K562 (cell line): ENCODE results near the gene ATP9A. TPM values are rescaled to one million over a fixed set of nuclear protein-coding genes. Genes with fewer than 3 reads are reported as not detected.

Experiments used
- ATAC-seq: fragments of 200-7000 bp; cut with Tn5 transposase; 3 replicates; pipeline ENCODE4 v1.9.1; 2020; ENCODE audit warnings: moderate library complexity
- BruUV-seq: library from RNA; stranded (reverse); fragments of 400-500 nt; replicated peaks from 2 replicates; lab custom pipeline; 2021; lab: Mats Ljungman, UMichigan
- CTCF ChIA-PET: fragments of 300-600 bp; formaldehyde crosslinking; extraction: SDS; loops from one replicate; lab custom pipeline; 2021; ENCODE audit warnings: low intra/inter-chr PET ratio; lab: Yijun Ruan, JAX
- POLR2A ChIA-PET: fragments of 300-600, 350-650 bp; sonication (Branson Sonifier 250); formaldehyde crosslinking; extraction: SDS; loops from one replicate; lab custom pipeline; 2021; ENCODE audit warnings: antibody characterized with exemption, inconsistent platforms; lab: Yijun Ruan, JAX
- DNase-seq, 4 experiments: peaks; one replicate each; pipeline versions ENCODE4 v3.0.0 to v3.0.0-alpha.2; 2011 to 2018; ENCODE audit warnings: low spot score in 3 of 4, mixed read lengths in 3 of 4; ENCODE audit errors: extremely low read depth in 1 of 4
- FAIRE-seq: peaks from 2 replicates; lab custom pipeline; 2011; peaks lifted over from hg19 to GRCh38; lab: Jason Lieb, UNC
- H2AFZ ChIP-seq: 2 replicates; pipeline ENCODE4 v1.6.0; 2011; ENCODE audit warnings: low read depth, low read length, control low read depth, inconsistent platforms
- H3K27ac ChIP-seq: fragments of 200-600 bp; 3 replicates; pipeline ENCODE4 v1.8.0; 2011; ENCODE audit warnings: low read depth, mild to moderate bottlenecking, control low read depth, inconsistent platforms, low read length, moderate library complexity, mixed read lengths; ENCODE audit errors: extremely low read depth
- H3K27me3 ChIP-seq, 2 experiments: fragments of 300-600 bp in 1 of 2; 2 replicates in 1 of 2; 3 replicates in 1 of 2; pipeline versions ENCODE4 v1.6.0 to v1.8.0; 2011; ENCODE audit warnings: inconsistent platforms in 2 of 2, low read length in 2 of 2, mild to moderate bottlenecking in 1 of 2, mixed read lengths in 1 of 2, moderate library complexity in 1 of 2; ENCODE audit not compliant: control insufficient read depth in 2 of 2, insufficient read depth in 2 of 2
- H3K36me3 ChIP-seq: fragments of 300-600 bp; 3 replicates; pipeline ENCODE4 v1.8.0; 2011; ENCODE audit warnings: mild to moderate bottlenecking, low read length, inconsistent platforms; ENCODE audit not compliant: control insufficient read depth, insufficient read depth
- H3K4me1 ChIP-seq, 2 experiments: fragments of 200-600 bp in 1 of 2; replicated peaks in 1 of 2; 2 replicates in 1 of 2; 3 replicates in 1 of 2; pipeline versions ENCODE4 v1.5.1 to v1.8.0; 2011; ENCODE audit warnings: inconsistent platforms in 2 of 2, low read length in 2 of 2, mild to moderate bottlenecking in 1 of 2, mixed read lengths in 1 of 2, moderate library complexity in 1 of 2; ENCODE audit not compliant: control insufficient read depth in 2 of 2, insufficient read depth in 2 of 2
- H3K4me2 ChIP-seq: 2 replicates; pipeline ENCODE4 v1.6.1; 2011; ENCODE audit warnings: low read length, control low read depth, inconsistent platforms, mixed read lengths; ENCODE audit not compliant: insufficient read depth
- H3K4me3 ChIP-seq: fragments of 200-600 bp; sonication (generic), shearing (Covaris generic); 2 replicates; pipeline ENCODE4 v1.5.1; 2016; ENCODE audit warnings: control low read depth, inconsistent platforms
- H3K79me2 ChIP-seq: fragments of 200-600 bp; 3 replicates; pipeline ENCODE4 v1.8.0; 2011; ENCODE audit warnings: low read length, inconsistent platforms; ENCODE audit not compliant: control insufficient read depth, insufficient read depth
- H3K9ac ChIP-seq, 2 experiments: 2 replicates each; pipeline versions ENCODE4 v1.6.0 to v1.6.1; 2011; ENCODE audit warnings: low read depth in 2 of 2, low read length in 2 of 2, control low read depth in 1 of 2, inconsistent platforms in 1 of 2, mild to moderate bottlenecking in 1 of 2, mixed read lengths in 1 of 2; ENCODE audit not compliant: insufficient read depth in 1 of 2
- H3K9me1 ChIP-seq: one replicate; pipeline ENCODE4 v1.6.0; 2011; ENCODE audit warnings: inconsistent platforms, mild to moderate bottlenecking, low read length, moderate library complexity; ENCODE audit not compliant: control insufficient read depth, insufficient read depth
- H3K9me3 ChIP-seq: replicated peaks from 2 replicates; pipeline ENCODE4 v1.5.1; 2011; ENCODE audit warnings: low read depth, low read length, inconsistent platforms; ENCODE audit not compliant: control insufficient read depth, insufficient read depth
- H4K20me1 ChIP-seq: replicated peaks from 2 replicates; pipeline ENCODE4 v1.6.1; 2011; ENCODE audit warnings: low read length, inconsistent platforms, mixed read lengths; ENCODE audit not compliant: control insufficient read depth, insufficient read depth
- FOXA3 ChIP-seq, 2 experiments: fragments of 450-650 bp in 1 of 2; sonication (generic) in 1 of 2; formaldehyde crosslinking; IDR thresholded peaks in 1 of 2; conservative IDR thresholded peaks in 1 of 2; 2 replicates each; pipeline versions ENCODE4 v1.4.0 to v1.8.0; 2020 to 2022; ENCODE audit warnings: mild to moderate bottlenecking in 2 of 2, missing genetic modification reagents in 1 of 2
- MTF1 ChIP-seq: fragments of 250-450 bp; sonication (Bioruptor Pico); IDR thresholded peaks from 2 replicates; pipeline ENCODE4 v1.9.0; 2021; ENCODE audit warnings: moderate library complexity, mild to moderate bottlenecking, inconsistent platforms, borderline replicate concordance
- MYBL2 ChIP-seq, 2 experiments: fragments of 450-650 bp in 1 of 2; sonication (generic) in 1 of 2; formaldehyde crosslinking in 1 of 2; IDR thresholded peaks; 2 replicates each; pipeline versions ENCODE4 v1.6.1 to v1.8.1; 2017 to 2022; ENCODE audit warnings: borderline replicate concordance in 1 of 2, inconsistent platforms in 1 of 2, low read depth in 1 of 2, mild to moderate bottlenecking in 1 of 2, missing genetic modification reagents in 1 of 2, moderate library complexity in 1 of 2
- PCBP1 ChIP-seq: fragments of 200-400 bp; formaldehyde crosslinking; IDR thresholded peaks from 2 replicates; pipeline ENCODE4 v1.6.1; 2018; ENCODE audit warnings: mild to moderate bottlenecking, low read depth, low read length; ENCODE audit not compliant: poor library complexity, severe bottlenecking
- WGBS: fragments of 100-300 bp; shearing (Covaris generic); methylation state at CpG from one replicate; pipeline ENCODE4 v1.1.6; 2016; ENCODE audit warnings: low coverage, mixed read lengths; ENCODE audit not compliant: insufficient coverage; ENCODE audit errors: missing lambda C conversion rate; 5-methylcytosine and 5-hydroxymethylcytosine counted together
- in situ Hi-C: fragments of 300-500 bp; cut with MboI; formaldehyde crosslinking; loops from 4 replicates; pipeline ENCODE4 v1.15.0; 2018; ENCODE audit warnings: inconsistent platforms, mixed read lengths
- intact Hi-C: fragments of 100-400 bp; cut with micrococcal nuclease; formaldehyde crosslinking; loops from 2 replicates; pipeline ENCODE4 v1.14.2; 2022
- polyA plus RNA-seq, 8 experiments: library from polyadenylated mRNA; depleted of rRNA in 4 of 8; stranded (reverse) in 5 of 8; unstranded in 3 of 8; fragments of >200 nt; fragmentation: Nextera tagmentation in 2 of 8; fragmentation: Illumina TruSeq in 1 of 8; extraction: Ambion mirVana in 2 of 8; extraction: Trizol in 1 of 8; gene quantifications; 2 replicates each; pipeline versions ENCODE4 v1.2.1 to v1.2.3, GENCODE V29; 2011 to 2014; ENCODE audit warnings: inconsistent platforms in 1 of 8, missing spikeins in 1 of 8
- total RNA-seq, 7 experiments: library from RNA; depleted of rRNA in 6 of 7; stranded (reverse); fragments of >200 nt in 6 of 7; fragmentation: Illumina TruSeq in 2 of 7; extraction: Trizol in 2 of 7; gene quantifications; 2 replicates each; pipeline versions ENCODE4 v1.2.1 to v1.2.3, GENCODE V29; 2011 to 2021; ENCODE audit warnings: low replicate concordance in 1 of 7
- TF ChIP-seq, protein P1 (sequence below): fragments of 250-450 bp; sonication (Bioruptor Pico); IDR thresholded peaks from 2 replicates; pipeline ENCODE4 v1.8.0; 2021; ENCODE audit warnings: moderate library complexity, mild to moderate bottlenecking, inconsistent platforms

Gene ATP9A
- total and polyA plus RNA-seq, 9 of the 15 experiments (the other 6 are each of a cell fraction or from before 2014, with no cell fraction given) = 0.18 to 0.62 (median 0.29) TPM

DNA sequence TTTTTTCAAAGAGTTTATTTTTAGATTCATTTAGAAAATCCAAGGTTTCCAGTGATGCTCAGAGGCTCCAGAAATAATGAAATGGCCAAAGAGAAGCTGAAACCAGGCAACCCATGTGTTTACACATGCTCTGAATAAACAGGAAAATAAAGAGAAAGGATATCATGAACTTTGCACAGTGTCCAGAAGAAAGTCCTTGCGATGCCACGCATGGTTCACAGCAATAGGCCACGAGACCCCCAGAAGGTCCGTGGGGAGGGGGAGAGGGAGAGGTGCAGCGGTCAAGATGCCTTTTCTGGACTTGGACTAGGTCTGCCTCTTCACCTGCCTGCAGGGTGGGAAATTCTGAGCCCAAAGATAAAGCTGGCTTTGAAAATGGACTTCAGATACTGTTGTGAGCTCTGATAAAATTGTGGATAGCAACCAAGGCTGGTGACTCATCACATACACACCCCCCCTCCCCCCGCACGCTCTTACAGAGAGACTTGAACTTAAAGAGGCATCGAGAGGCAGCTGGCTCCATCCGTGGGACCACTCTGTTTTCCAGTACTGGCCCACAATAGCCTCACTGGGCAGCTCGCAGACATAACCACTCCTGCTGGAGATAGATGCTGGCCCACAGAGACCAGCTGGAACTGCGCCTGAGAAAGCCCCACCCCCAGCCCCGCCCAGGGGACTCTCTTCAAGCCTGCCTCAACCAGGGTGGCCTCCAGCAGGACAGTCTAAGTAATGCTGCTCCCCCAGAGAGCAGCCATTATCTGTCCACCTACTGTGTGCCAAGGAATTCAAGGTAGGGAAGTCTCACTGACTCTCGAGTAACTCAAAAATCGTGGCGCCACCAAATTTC lies 204.5 kb downstream of the ATP9A start (continued):
- TF ChIP-seq MTF1 (CRISPR knock-in tag) (no peak), PCBP1 (no peak)

DNA sequence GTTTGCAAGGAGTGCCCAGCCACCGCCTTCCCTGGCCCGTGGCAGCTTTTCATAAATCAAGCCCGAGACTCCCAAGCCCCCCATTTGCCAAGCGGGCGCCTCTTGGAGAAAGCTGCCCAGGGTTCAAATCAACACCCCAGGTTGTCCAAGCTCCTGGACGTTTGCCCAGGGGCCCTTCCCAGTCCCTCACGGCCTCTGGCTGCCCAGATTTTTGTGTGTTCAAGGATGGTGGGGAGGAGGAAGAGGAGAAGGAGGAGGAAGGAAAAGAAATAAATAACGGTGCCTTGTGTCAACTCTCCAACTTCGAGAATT lies 205.1 kb downstream of the ATP9A start:
- in situ Hi-C loops (no loop called here), intact Hi-C loops (no loop called here)
- Histone ChIP-seq H3K9ac (peak overlapping the region in 1 of 2 experiments; percentile 89; a peak in 2 of 4 replicates), H3K27ac (no peak overlapping the region), H3K4me3 (peak overlapping the region; percentile 15; the same call in 1 of the 2 replicates), H3K4me2 (peak overlapping the region; percentile 71), H3K9me1 (no peaks in the 10 kb centered on the region), H2AFZ (peak overlapping the region; percentile 74; the same call in 1 of the 2 replicates), H3K27me3 (peaks cover 20 to 25% of the 10 kb centered on the region in 2 experiments), H3K36me3 (no peaks in the 10 kb centered on the region), H3K9me3 (0 out of 2 replicates have a peak, but pooled peaks cover 2% of the 10 kb centered on the region), H3K79me2 (no peaks in the 10 kb centered on the region), H4K20me1 (peaks cover 6% of the 10 kb centered on the region), H3K4me1 (peaks cover 27 to 31% of the 10 kb centered on the region in 2 experiments)
- no peak for TF ChIP-seq FOXA3 (CRISPR knock-in tag; conservative IDR thresholded peaks at IDR 0.05 in 1 of 2, IDR thresholded peaks at IDR 0.05 in 1 of 2)
- TF ChIP-seq, protein P1, sequence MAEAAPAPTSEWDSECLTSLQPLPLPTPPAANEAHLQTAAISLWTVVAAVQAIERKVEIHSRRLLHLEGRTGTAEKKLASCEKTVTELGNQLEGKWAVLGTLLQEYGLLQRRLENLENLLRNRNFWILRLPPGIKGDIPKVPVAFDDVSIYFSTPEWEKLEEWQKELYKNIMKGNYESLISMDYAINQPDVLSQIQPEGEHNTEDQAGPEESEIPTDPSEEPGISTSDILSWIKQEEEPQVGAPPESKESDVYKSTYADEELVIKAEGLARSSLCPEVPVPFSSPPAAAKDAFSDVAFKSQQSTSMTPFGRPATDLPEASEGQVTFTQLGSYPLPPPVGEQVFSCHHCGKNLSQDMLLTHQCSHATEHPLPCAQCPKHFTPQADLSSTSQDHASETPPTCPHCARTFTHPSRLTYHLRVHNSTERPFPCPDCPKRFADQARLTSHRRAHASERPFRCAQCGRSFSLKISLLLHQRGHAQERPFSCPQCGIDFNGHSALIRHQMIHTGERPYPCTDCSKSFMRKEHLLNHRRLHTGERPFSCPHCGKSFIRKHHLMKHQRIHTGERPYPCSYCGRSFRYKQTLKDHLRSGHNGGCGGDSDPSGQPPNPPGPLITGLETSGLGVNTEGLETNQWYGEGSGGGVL (CRISPR knock-in tag) = no peak
- TF ChIP-seq MYBL2 (IDR thresholded peaks at IDR 0.05; ENCODE audit: low read depth) = no peak
- TF ChIP-seq MYBL2 (CRISPR knock-in tag; IDR thresholded peaks at IDR 0.05; ENCODE audit: borderline replicate concordance) = no peak
- ChIA-PET CTCF (no interaction called here), POLR2A (interaction anchor here (2.2 kb wide), 1 partner anchor 9 kb away, joined by 11 read pairs; no protein-coding TSS in a partner anchor)
- FAIRE-seq (no peak), ATAC-seq (no peak), DNase-seq (no peak)
- WGBS = 3% methylated on average over 7 of the region's 9 CpGs
- no TSS peak for BruUV-seq
